Pancreas (tissue), 10 donors: ENCODE measurements around the gene ATPAF2. TPM values are rescaled to one million over a fixed set of nuclear protein-coding genes. Genes with fewer than 3 reads are reported as not detected.

Experiments
- ATAC-seq, 4 donors: fragments of 200-7000 bp; cut with Tn5 transposase; one replicate each; pipeline versions ENCODE4 v1.8.0 to v1.9.1; 2020; ENCODE audit warnings: mild to moderate bottlenecking in 4 of 4, moderate library complexity in 4 of 4
- DNase-seq, 6 donors: peaks; one replicate each; pipeline ENCODE4 v3.0.0-alpha.2; 2020
- FAIRE-seq: peaks from 2 replicates; lab custom pipeline; 2012; peaks lifted over from hg19 to GRCh38; lab: Jason Lieb, UNC
- H3K27ac ChIP-seq, 4 donors: fragments of 200-600 bp; sonication (generic); 1 replicate in 3 of 4; 2 replicates in 1 of 4; pipeline versions ENCODE4 v1.5.0 to v1.8.0; 2020
- H3K27me3 ChIP-seq, 4 donors: fragments of 200-600 bp; one replicate each; pipeline ENCODE4 v1.8.0; 2021
- H3K36me3 ChIP-seq, 3 donors: fragments of 200-600 bp; sonication (generic) in 1 of 3; one replicate each; pipeline versions ENCODE4 v1.5.0 to v1.8.0; 2020 to 2021
- H3K4me1 ChIP-seq, 3 donors: fragments of 200-600 bp; one replicate each; pipeline ENCODE4 v1.8.0; 2021
- H3K4me3 ChIP-seq, 4 donors: fragments of 200-600 bp; sonication (generic) in 2 of 4; one replicate each; pipeline versions ENCODE4 v1.5.0 to v1.8.0; 2020 to 2021
- H3K9me3 ChIP-seq, 4 donors: fragments of 200-600 bp; one replicate each; pipeline ENCODE4 v1.8.0; 2021
- CTCF ChIP-seq, 4 donors: fragments of 200-600 bp; sonication (generic) in 3 of 4; IDR thresholded peaks; one replicate each; pipeline versions ENCODE4 v1.5.0 to v1.8.0; 2021; ENCODE audit warnings: antibody characterized with exemption in 4 of 4
- whole genome bisulfite sequencing, 2 donors: extraction: QIAGEN DNeasy Blood & Tissue Kit; methylation state at CpG; one replicate each; pipeline ENCODE4 v1.1.7; 2013; 5-methylcytosine and 5-hydroxymethylcytosine counted together
- intact Hi-C, 3 donors: fragments of 100-400 bp; cut with DNase I; formaldehyde crosslinking; loops; one replicate each; pipeline versions ENCODE4 v1.11.1 to v1.14.2; 2022
- polyA plus RNA-seq, 2 donors: library from polyadenylated mRNA; stranded (reverse); fragments of 200-250 nt; gene quantifications; one replicate each; pipeline ENCODE4 v1.2.3, GENCODE V29; 2013
- total RNA-seq, 6 donors: library from RNA; stranded (reverse); fragmentation: NEBNext Ultra II Directional in 4 of 6; extraction: Animal tissue kit (Norgen Biotek cat#: 25700) in 4 of 6; gene quantifications; one replicate each; pipeline versions ENCODE4 v1.2.1 to v1.2.4, GENCODE V29; 2021 to 2023
- donor health status: healthy with polysubstance abuse.
- donor health status: DM: no; HTN: no; CAD: no; lungs with moderate emphysema.
- donor health status: DM: no; HTN: no; CAD: no.
- donor health status: control.
- donor health status: control.
- donor health status: Bipolar disorder and iron deficiency.
- donor health status: DM: yes; HTN: yes; CAD: no.
- donor health status: DM: no; HTN: no; CAD: no.
- donor health status: DM: no; HTN: no; CAD: no.
- donor health status: DM: yes; HTN: yes; CAD: no.

Gene ATPAF2
- total and polyA plus RNA-seq, 8 donors: 7.3 to 18.4 (median 12.1) TPM

- intact Hi-C loops: no loop called here
- Histone ChIP-seq H3K9me3 (no peaks in the 10 kb centered on the region), H3K4me3 (no peak overlapping the region), H3K4me1 (no peaks in the 10 kb centered on the region), H3K27me3 (no peaks in the 10 kb centered on the region), H3K27ac (no peak overlapping the region), H3K36me3 (no peaks in the 10 kb centered on the region)
- ATAC-seq: no peak
- DNase-seq: no peak
- FAIRE-seq: no peak
- WGBS, 2 donors: 73 to 80% methylated on average over 7 of the region's 7 CpGs
- no peak for TF ChIP-seq CTCF (IDR thresholded peaks at IDR 0.05)
These were observed 51.6 kb downstream of the ATPAF2 start for GRCh38 chr17:17987187-17987896.

- Histone ChIP-seq H3K27me3 (no peaks in the 10 kb centered on the region), H3K27ac (no peak overlapping the region), H3K4me3 (no peak overlapping the region), H3K9me3 (no peaks in the 10 kb centered on the region), H3K36me3 (no peaks in the 10 kb centered on the region), H3K4me1 (no peaks in the 10 kb centered on the region)
- no peak for DNase-seq
- FAIRE-seq: no peak
- intact Hi-C loops: no loop called here
- TF ChIP-seq CTCF (IDR thresholded peaks at IDR 0.05): no peak
- WGBS, 2 donors: 78 to 86% methylated on average over 3 of the region's 3 CpGs
- no peak for ATAC-seq
These were observed 53.4 kb downstream of the ATPAF2 start for GRCh38 chr17:17985555-17985954.

- Histone ChIP-seq H3K9me3 (no peaks in the 10 kb centered on the region), H3K36me3 (no peaks in the 10 kb centered on the region), H3K4me1 (no peaks in the 10 kb centered on the region), H3K27me3 (no peaks in the 10 kb centered on the region), H3K4me3 (no peak overlapping the region), H3K27ac (no peak overlapping the region)
- WGBS, 2 donors: 75 to 76% methylated on average over 2 of the region's 2 CpGs
- intact Hi-C loops: no loop called here
- FAIRE-seq: no peak
- no peak for TF ChIP-seq CTCF (IDR thresholded peaks at IDR 0.05)
- no peak for DNase-seq
- no peak for ATAC-seq
These were observed 53.8 kb downstream of the ATPAF2 start for GRCh38 chr17:17985153-17985552.

GRCh38 chr17:17983776-17984175 lies 55.2 kb downstream of the ATPAF2 start:
- no peak for DNase-seq
- no peaks in the 10 kb centered on the region for H3K4me1 ChIP-seq
- H3K4me3 ChIP-seq: no peak overlapping the region
- WGBS, 2 donors: 86 to 91% methylated on average over 6 of the region's 6 CpGs
- no peaks in the 10 kb centered on the region for H3K9me3 ChIP-seq
- no peak overlapping the region for H3K27ac ChIP-seq
- no peaks in the 10 kb centered on the region for H3K36me3 ChIP-seq
- ATAC-seq: no peak
- FAIRE-seq: no peak
- no peak for TF ChIP-seq CTCF (IDR thresholded peaks at IDR 0.05)
- H3K27me3 ChIP-seq: no peaks in the 10 kb centered on the region
- intact Hi-C loops: no loop called here

- ATAC-seq (peak in 3 of 4 donors; percentile 51 to 82 (median 75)), DNase-seq (no peak), FAIRE-seq (no peak)
- H3K4me1 ChIP-seq: no peaks in the 10 kb centered on the region
- 71 to 76% methylated on average over 6 of the region's 6 CpGs for WGBS, 2 donors
- no peak for TF ChIP-seq CTCF (IDR thresholded peaks at IDR 0.05)
- no peaks in the 10 kb centered on the region for H3K36me3 ChIP-seq
- no peak overlapping the region for H3K4me3 ChIP-seq
- H3K27me3 ChIP-seq: no peaks in the 10 kb centered on the region
- no peak overlapping the region for H3K27ac ChIP-seq
- no peaks in the 10 kb centered on the region for H3K9me3 ChIP-seq
- intact Hi-C loops: no loop called here
These were observed 55.6 kb downstream of the ATPAF2 start for GRCh38 chr17:17983376-17983775.
